ENCODE data around the gene CEACAM18. TPM values are rescaled to one million over a fixed set of nuclear protein-coding genes. Genes with fewer than 3 reads are reported as not detected.

CEACAM18 gene
- total RNA-seq, 4 donors from 2014 or later, result not detected

DNA sequence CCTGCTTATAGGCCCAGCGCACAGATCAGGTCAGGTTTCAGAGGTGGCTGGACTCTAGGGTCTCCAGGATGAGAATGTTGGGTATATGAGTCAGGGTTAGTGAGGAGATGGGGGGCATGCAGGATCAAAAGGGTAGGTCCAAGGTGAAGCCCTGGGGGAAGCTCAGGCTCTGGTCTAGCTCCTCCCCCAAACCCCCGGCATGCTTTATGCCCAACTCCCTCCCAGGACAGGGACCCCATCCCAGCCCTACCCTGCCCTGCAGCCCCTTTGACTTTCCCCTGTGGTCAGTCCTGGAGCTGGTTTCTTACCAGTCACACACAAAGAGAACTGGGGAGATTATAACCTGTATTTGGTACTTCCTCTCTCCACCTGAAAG is 9.8 kb upstream of the CEACAM18 start:
- intact Hi-C loops (cut with DNase I), result no loop called here
- H3K27me3 ChIP-seq, result peaks cover 0 to 39% (median 0%) of the 10 kb centered on the region in 4 donors
- no peaks in the 10 kb centered on the region for H3K9me3 ChIP-seq
- no peak overlapping the region for H3K27ac ChIP-seq (replicated peaks in 1 of 4)
- TF ChIP-seq EP300 (IDR thresholded peaks at IDR 0.05) (no peak), POLR2A (IDR thresholded peaks at IDR 0.05; ENCODE audit: low read depth) (no peak), POLR2AphosphoS5 (IDR thresholded peaks at IDR 0.05) (no peak)
- TF ChIP-seq, protein P1, sequence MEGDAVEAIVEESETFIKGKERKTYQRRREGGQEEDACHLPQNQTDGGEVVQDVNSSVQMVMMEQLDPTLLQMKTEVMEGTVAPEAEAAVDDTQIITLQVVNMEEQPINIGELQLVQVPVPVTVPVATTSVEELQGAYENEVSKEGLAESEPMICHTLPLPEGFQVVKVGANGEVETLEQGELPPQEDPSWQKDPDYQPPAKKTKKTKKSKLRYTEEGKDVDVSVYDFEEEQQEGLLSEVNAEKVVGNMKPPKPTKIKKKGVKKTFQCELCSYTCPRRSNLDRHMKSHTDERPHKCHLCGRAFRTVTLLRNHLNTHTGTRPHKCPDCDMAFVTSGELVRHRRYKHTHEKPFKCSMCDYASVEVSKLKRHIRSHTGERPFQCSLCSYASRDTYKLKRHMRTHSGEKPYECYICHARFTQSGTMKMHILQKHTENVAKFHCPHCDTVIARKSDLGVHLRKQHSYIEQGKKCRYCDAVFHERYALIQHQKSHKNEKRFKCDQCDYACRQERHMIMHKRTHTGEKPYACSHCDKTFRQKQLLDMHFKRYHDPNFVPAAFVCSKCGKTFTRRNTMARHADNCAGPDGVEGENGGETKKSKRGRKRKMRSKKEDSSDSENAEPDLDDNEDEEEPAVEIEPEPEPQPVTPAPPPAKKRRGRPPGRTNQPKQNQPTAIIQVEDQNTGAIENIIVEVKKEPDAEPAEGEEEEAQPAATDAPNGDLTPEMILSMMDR (IDR thresholded peaks at IDR 0.05), result no peak
- no peak overlapping the region for H3K4me3 ChIP-seq
- H3K4me1 ChIP-seq, result no peaks in the 10 kb centered on the region
- no peak for DNase-seq (ENCODE audit: extremely low spot score)
- WGBS, result 83% methylated on average over 2 of the region's 2 CpGs
- H3K36me3 ChIP-seq, result no peaks in the 10 kb centered on the region

DNA sequence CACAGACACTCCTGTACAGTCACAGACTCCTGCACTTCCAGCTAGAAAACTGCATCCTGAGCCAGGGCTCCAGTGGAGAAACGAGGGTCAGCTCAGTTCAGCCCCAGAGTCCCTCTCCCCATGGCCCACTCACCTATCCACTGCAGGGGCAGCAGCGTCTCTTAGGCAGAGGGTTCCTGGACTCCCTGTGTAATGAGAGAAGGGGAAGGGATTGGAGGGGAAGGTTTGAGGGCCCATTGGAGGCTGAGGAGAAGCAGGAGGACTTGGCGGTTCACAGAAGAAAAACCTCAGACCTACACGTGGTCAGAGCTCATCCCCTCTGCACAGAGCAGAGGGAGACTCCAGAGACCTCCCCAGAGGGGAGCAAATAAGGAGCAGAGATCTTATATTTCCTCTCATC is 9.2 kb upstream of the CEACAM18 start:
- Histone ChIP-seq H3K36me3 (no peaks in the 10 kb centered on the region), H3K9me3 (no peaks in the 10 kb centered on the region), H3K4me1 (no peaks in the 10 kb centered on the region), H3K27me3 (peaks cover 0 to 43% (median 0%) of the 10 kb centered on the region in 4 donors), H3K4me3 (no peak overlapping the region), H3K27ac (replicated peaks in 1 of 4) (no peak overlapping the region)
- TF ChIP-seq, protein P1 (IDR thresholded peaks at IDR 0.05), result no peak
- no peak for TF ChIP-seq POLR2A (IDR thresholded peaks at IDR 0.05; ENCODE audit: low read depth)
- TF ChIP-seq EP300 (IDR thresholded peaks at IDR 0.05), result no peak
- TF ChIP-seq POLR2AphosphoS5 (IDR thresholded peaks at IDR 0.05), result no peak
- intact Hi-C loops (cut with DNase I), result no loop called here
- DNase-seq (ENCODE audit: extremely low spot score), result no peak
- WGBS, result 41% methylated on average over 4 of the region's 4 CpGs

DNA sequence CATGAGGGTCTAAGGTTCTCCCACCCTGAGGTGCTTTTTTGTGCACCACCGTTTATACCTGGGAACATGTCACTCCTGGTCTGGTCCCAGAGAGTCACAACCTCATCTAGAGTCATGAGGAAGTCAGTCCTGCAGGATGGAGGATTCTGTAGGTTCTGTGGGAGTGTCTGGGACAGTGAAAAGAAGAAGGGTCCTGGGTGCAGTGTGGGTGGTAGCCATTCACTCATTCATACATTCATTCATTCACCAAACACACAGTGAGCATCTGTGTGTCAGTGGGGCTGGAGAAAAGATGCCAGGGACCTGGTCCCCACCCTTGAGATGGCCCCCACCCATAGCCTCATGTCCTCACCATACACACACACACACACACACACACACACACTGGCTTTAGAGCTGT is 8.7 kb upstream of the CEACAM18 start:
- no peak for TF ChIP-seq EP300 (IDR thresholded peaks at IDR 0.05)
- TF ChIP-seq POLR2AphosphoS5 (IDR thresholded peaks at IDR 0.05), result no peak
- TF ChIP-seq POLR2A (IDR thresholded peaks at IDR 0.05; ENCODE audit: low read depth), result no peak
- TF ChIP-seq, protein P1 (IDR thresholded peaks at IDR 0.05), result no peak
- H3K4me3 ChIP-seq, result no peak overlapping the region
- H3K4me1 ChIP-seq, result no peaks in the 10 kb centered on the region
- WGBS, result 56% methylated on average over 1 of the region's 1 CpG
- intact Hi-C loops (cut with DNase I), result loop anchor here (10.0 kb wide), 1 partner anchor 185 kb away; no protein-coding TSS in a partner anchor
- no peak for DNase-seq (ENCODE audit: extremely low spot score)
- H3K9me3 ChIP-seq, result no peaks in the 10 kb centered on the region
- H3K27me3 ChIP-seq, result peaks cover 0 to 48% (median 0%) of the 10 kb centered on the region in 4 donors
- H3K27ac ChIP-seq (replicated peaks in 1 of 4), result no peak overlapping the region
- H3K36me3 ChIP-seq, result no peaks in the 10 kb centered on the region

DNA sequence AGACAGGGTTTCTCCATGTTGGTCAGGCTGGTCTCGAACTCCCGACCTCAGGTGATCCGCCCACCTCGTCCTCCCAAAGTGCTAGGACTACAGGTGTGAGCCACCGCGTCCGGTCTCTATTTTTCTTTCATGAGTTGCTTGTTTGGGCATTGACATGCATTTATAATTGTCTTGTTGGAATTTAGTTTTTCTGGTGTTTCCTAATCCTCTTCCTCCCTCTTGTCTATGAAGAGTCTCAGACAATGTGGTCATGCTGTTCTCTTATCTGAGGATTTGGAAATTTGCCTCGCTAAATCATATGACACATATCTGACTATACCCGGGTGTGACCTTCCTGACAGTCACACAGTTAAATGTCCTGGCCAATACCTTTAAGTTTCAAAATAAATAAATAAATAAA is 7.4 kb upstream of the CEACAM18 start:
- Histone ChIP-seq H3K36me3 (no peaks in the 10 kb centered on the region), H3K4me1 (no peaks in the 10 kb centered on the region), H3K9me3 (no peaks in the 10 kb centered on the region), H3K4me3 (no peak overlapping the region), H3K27ac (replicated peaks in 1 of 4) (no peak overlapping the region), H3K27me3 (peaks cover 0 to 51% (median 0%) of the 10 kb centered on the region in 4 donors)
- intact Hi-C loops (cut with DNase I), result loop anchor here (10.0 kb wide), 1 partner anchor 184 kb away; no protein-coding TSS in a partner anchor
- DNase-seq (ENCODE audit: extremely low spot score), result no peak
- WGBS, result 80% methylated on average over 9 of the region's 9 CpGs
- TF ChIP-seq POLR2AphosphoS5 (IDR thresholded peaks at IDR 0.05) (no peak), EP300 (IDR thresholded peaks at IDR 0.05) (no peak), POLR2A (IDR thresholded peaks at IDR 0.05; ENCODE audit: low read depth) (no peak)
- TF ChIP-seq, protein P1 (IDR thresholded peaks at IDR 0.05), result no peak

DNA sequence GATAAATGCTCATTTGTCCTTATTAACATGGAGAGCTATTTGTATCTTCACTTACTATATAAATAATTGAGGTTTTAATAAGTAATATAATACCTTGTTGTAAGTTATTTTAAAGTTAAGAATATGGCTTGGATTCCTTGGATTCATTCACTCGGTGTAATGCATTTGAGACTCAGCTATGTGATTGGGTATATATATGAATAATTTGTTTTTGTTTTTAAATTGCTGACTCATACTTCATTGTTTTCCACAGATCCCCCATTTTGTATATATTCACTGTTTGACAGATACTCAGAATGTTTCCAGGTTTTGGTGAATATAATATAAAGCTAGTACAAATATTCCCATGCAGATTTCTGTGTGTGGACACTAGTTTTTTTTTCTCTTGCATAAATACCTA is 6.8 kb upstream of the CEACAM18 start:
- Histone ChIP-seq H3K4me1 (no peaks in the 10 kb centered on the region), H3K27ac (replicated peaks in 1 of 4) (no peak overlapping the region), H3K9me3 (no peaks in the 10 kb centered on the region), H3K36me3 (no peaks in the 10 kb centered on the region), H3K4me3 (no peak overlapping the region), H3K27me3 (peaks cover 0 to 53% (median 0%) of the 10 kb centered on the region in 4 donors)
- intact Hi-C loops (cut with DNase I), result loop anchor here (10.0 kb wide), 1 partner anchor 183 kb away; no protein-coding TSS in a partner anchor
- DNase-seq (ENCODE audit: extremely low spot score), result no peak
- TF ChIP-seq, protein P1 (IDR thresholded peaks at IDR 0.05), result no peak
- TF ChIP-seq POLR2AphosphoS5 (IDR thresholded peaks at IDR 0.05) (no peak), POLR2A (IDR thresholded peaks at IDR 0.05; ENCODE audit: low read depth) (no peak), EP300 (IDR thresholded peaks at IDR 0.05) (no peak)
- WGBS, result 50% methylated on average over 1 of the region's 1 CpG
